ENCODE data around the gene SLC6A18. TPM values are rescaled to one million over a fixed set of nuclear protein-coding genes. Genes with fewer than 3 reads are reported as not detected.

SLC6A18 gene
- total RNA-seq, 1 donor from 2014 or later: not detected

DNA sequence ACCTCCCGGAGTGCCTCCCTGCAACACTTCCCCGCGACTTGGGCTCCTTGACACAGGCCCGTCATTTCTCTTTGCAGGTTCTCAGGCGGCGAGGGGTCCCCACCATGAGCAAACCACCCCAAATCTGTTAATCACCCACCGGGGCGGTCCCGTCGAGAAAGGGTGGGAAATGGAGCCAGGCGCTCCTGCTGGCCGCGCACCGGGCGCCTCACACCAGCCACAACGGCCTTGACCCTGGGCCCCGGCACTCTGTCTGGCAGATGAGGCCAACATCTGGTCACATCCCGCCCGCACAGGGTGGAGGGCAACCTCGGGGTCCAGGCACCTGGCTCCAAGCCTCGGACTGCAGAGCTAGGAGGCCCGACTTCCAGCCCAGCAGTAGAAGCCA lies 70.5 kb downstream of the SLC6A18 start:
- H3K36me3 ChIP-seq (ENCODE audit: insufficient read depth, low read length): no peaks in the 10 kb centered on the region
- H3K9ac ChIP-seq (ENCODE audit: low read length): no peak overlapping the region
- H3K27me3 Mint-ChIP-seq (ENCODE audit: low read depth, unreplicated experiment): peaks cover 48% of the 10 kb centered on the region
- H3K9me3 ChIP-seq (ENCODE audit: insufficient read depth, low read depth, low read length): no peaks in the 10 kb centered on the region
- no peaks in the 10 kb centered on the region for H3K4me1 ChIP-seq (ENCODE audit: insufficient read depth, low read length)
- no peak overlapping the region for H2AFZ ChIP-seq (ENCODE audit: low read depth, low read length)
- no peak overlapping the region for H3K4me3 Mint-ChIP-seq (ENCODE audit: unreplicated experiment)
- no peak overlapping the region for H3K4me3 ChIP-seq (ENCODE audit: insufficient read depth, low read depth, low read length)
- no peak for FAIRE-seq
- H3K27ac Mint-ChIP-seq (ENCODE audit: unreplicated experiment): no peak overlapping the region
- DNase-seq (ENCODE audit: low read depth): no peak
- H3K79me2 ChIP-seq (ENCODE audit: insufficient read depth, low read length): no peaks in the 10 kb centered on the region
- H3K4me1 Mint-ChIP-seq (ENCODE audit: low read depth, unreplicated experiment): no peaks in the 10 kb centered on the region
- H3K36me3 Mint-ChIP-seq (ENCODE audit: low read depth, unreplicated experiment): peaks cover 4% of the 10 kb centered on the region
- H3K27me3 ChIP-seq (ENCODE audit: insufficient read depth, low read length): peaks cover 9% of the 10 kb centered on the region
- no peaks in the 10 kb centered on the region for H4K20me1 ChIP-seq (ENCODE audit: insufficient read depth, low read length)
- TF ChIP-seq, protein P1, sequence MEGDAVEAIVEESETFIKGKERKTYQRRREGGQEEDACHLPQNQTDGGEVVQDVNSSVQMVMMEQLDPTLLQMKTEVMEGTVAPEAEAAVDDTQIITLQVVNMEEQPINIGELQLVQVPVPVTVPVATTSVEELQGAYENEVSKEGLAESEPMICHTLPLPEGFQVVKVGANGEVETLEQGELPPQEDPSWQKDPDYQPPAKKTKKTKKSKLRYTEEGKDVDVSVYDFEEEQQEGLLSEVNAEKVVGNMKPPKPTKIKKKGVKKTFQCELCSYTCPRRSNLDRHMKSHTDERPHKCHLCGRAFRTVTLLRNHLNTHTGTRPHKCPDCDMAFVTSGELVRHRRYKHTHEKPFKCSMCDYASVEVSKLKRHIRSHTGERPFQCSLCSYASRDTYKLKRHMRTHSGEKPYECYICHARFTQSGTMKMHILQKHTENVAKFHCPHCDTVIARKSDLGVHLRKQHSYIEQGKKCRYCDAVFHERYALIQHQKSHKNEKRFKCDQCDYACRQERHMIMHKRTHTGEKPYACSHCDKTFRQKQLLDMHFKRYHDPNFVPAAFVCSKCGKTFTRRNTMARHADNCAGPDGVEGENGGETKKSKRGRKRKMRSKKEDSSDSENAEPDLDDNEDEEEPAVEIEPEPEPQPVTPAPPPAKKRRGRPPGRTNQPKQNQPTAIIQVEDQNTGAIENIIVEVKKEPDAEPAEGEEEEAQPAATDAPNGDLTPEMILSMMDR (IDR thresholded peaks at IDR 0.05; ENCODE audit: insufficient read depth, low read depth, low read length): no peak
- no peaks in the 10 kb centered on the region for H3K9me3 Mint-ChIP-seq (ENCODE audit: unreplicated experiment)
- H3K4me2 ChIP-seq (ENCODE audit: low read length): no peak overlapping the region
- H3K27ac ChIP-seq (ENCODE audit: low read depth, low read length): no peak overlapping the region

Other genes with a start within 250 kb of the SLC6A18 start
- 0.41 and 0.48 TPM in 2 replicates for gene NKD2, start 216.6 kb upstream of the SLC6A18 start, total RNA-seq
- gene SLC12A7, start 113.3 kb upstream of the SLC6A18 start, total RNA-seq: 28.6 and 30.5 TPM in 2 replicates
- gene SLC6A19, start 23.8 kb upstream of the SLC6A18 start, total RNA-seq: not detected in 2 replicates
- 0.10 and 0.50 TPM in 2 replicates for gene TERT, start 69.7 kb downstream of the SLC6A18 start, total RNA-seq
- 131 TPM in 2 replicates for gene CLPTM1L, start 119.7 kb downstream of the SLC6A18 start, total RNA-seq
- gene SLC6A3, start 220.1 kb downstream of the SLC6A18 start, total RNA-seq: 0.07 TPM in 2 replicates